ENCODE results near the gene ZC3HAV1. TPM values are rescaled to one million over a fixed set of nuclear protein-coding genes. Genes with fewer than 3 reads are reported as not detected.
"Not testable (repeated sequence)": the region's sequence is repeated elsewhere in the genome, so short reads cannot be mapped to it uniquely, and the experiment has no call there.

The ZC3HAV1 gene
- total and polyA plus RNA-seq, 8 donors: 3.6 to 18.5 (median 10.1) TPM

DNA sequence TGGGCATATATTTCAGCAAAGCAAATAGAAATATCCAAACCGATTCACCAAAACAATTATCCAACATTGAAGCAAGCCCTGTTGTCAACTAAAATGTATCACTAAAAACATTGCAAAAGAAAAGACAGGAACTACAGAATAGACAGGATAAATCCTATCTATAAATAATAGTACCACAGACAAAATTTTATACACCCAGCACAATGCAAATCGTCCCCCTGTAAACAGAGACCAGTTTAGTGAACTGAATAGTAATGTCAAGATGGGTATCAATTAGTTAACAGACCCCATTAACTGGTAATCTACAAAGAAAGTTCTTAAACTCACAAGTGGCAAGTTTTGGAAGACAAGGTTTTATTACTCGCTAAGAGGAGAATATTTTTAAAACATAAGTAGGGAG is 4.0 kb downstream of the ZC3HAV1 start:
- FAIRE-seq (no peak), ATAC-seq (no peak), DNase-seq (no peak)
- no peak overlapping the region for H3K4me3 ChIP-seq
- intact Hi-C loops (cut with DNase I): no loop called here
- peaks cover 0 to 8% (median 0%) of the 10 kb centered on the region in 3 donors for H3K4me1 ChIP-seq
- no peaks in the 10 kb centered on the region for H3K27me3 ChIP-seq
- WGBS, 2 donors: 58 to 66% methylated on average over 3 of the region's 3 CpGs
- no peak for TF ChIP-seq CTCF (IDR thresholded peaks at IDR 0.05)
- H3K27ac ChIP-seq: no peak overlapping the region
- H3K36me3 ChIP-seq: no peaks in the 10 kb centered on the region
- H3K9me3 ChIP-seq: no peaks in the 10 kb centered on the region

GRCh38 chr7:139104091-139104450 is 5.4 kb downstream of the ZC3HAV1 start:
- H3K36me3 ChIP-seq: no peaks in the 10 kb centered on the region
- ATAC-seq: no peak
- no peak for DNase-seq
- WGBS, 2 donors: 89 to 93% methylated on average over 8 of the region's 8 CpGs
- no peak for TF ChIP-seq CTCF (IDR thresholded peaks at IDR 0.05)
- H3K27me3 ChIP-seq: no peaks in the 10 kb centered on the region
- no peaks in the 10 kb centered on the region for H3K9me3 ChIP-seq
- FAIRE-seq: no peak
- intact Hi-C loops (cut with DNase I): no loop called here
- H3K4me1 ChIP-seq: peaks cover 0 to 8% (median 0%) of the 10 kb centered on the region in 3 donors
- H3K27ac ChIP-seq: peak overlapping the region in 1 of 4 donors; percentile 8
- H3K4me3 ChIP-seq: no peak overlapping the region

DNA sequence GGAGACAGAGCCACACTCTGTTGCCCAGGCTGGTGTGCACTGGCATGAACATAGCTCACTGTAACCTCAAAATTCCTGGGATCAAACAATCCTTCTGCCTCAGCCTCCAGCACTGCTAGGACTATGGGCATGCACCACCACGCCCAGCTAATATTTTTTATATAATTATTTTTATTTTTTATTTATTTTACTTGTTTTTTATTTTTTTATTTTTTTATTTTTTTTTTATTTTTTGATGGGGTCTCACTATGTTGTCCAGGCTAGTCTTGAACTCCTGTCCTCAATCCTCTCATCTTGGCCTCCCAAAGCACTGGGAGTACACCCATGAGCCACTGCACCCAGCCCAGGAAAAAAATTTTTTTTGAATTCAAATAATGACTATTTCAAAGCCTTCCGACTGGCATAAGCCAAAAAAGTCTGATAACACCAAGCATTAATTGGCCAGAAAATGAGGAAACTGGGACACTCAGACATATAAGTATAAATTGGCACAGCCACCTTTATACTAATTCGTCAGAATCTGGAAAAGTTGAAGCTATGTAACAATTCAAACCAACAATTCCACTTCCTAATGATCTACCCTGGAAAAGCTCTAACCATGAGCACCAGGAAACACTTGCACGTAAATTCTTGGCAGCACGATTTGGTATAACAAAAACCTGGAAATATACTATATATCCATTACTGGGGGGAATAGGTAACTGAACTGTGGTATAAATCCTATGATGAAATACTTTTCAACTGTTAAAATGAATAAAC is 6.3 kb downstream of the ZC3HAV1 start:
- 56 to 62% methylated on average over 5 of the region's 5 CpGs for WGBS, 2 donors
- intact Hi-C loops (cut with DNase I): no loop called here
- ATAC-seq: no peak

GRCh38 chr7:139101637-139102158 is 7.8 kb downstream of the ZC3HAV1 start:
- H3K27me3 ChIP-seq; DNase-seq; intact Hi-C loops (cut with DNase I); FAIRE-seq; H3K9me3 ChIP-seq; ATAC-seq; H3K4me3 ChIP-seq; H3K27ac ChIP-seq; H3K36me3 ChIP-seq; H3K4me1 ChIP-seq: not testable (repeated sequence)
- 94% methylated on average over 2 of the region's 4 CpGs; no CpG with 5 or more reads in 1 of the 2 donors for WGBS, 2 donors

More for the DNA sequence above, 6.3 kb downstream of the ZC3HAV1 start:
- FAIRE-seq (no peak), DNase-seq (no peak)
- Histone ChIP-seq H3K4me1 (peaks cover 0 to 8% (median 0%) of the 10 kb centered on the region in 3 donors), H3K27ac (peak overlapping the region in 2 of 4 donors; percentile 3 to 8), H3K27me3 (no peaks in the 10 kb centered on the region), H3K9me3 (no peaks in the 10 kb centered on the region), H3K4me3 (no peak overlapping the region), H3K36me3 (no peaks in the 10 kb centered on the region)
- TF ChIP-seq CTCF (IDR thresholded peaks at IDR 0.05): no peak

DNA sequence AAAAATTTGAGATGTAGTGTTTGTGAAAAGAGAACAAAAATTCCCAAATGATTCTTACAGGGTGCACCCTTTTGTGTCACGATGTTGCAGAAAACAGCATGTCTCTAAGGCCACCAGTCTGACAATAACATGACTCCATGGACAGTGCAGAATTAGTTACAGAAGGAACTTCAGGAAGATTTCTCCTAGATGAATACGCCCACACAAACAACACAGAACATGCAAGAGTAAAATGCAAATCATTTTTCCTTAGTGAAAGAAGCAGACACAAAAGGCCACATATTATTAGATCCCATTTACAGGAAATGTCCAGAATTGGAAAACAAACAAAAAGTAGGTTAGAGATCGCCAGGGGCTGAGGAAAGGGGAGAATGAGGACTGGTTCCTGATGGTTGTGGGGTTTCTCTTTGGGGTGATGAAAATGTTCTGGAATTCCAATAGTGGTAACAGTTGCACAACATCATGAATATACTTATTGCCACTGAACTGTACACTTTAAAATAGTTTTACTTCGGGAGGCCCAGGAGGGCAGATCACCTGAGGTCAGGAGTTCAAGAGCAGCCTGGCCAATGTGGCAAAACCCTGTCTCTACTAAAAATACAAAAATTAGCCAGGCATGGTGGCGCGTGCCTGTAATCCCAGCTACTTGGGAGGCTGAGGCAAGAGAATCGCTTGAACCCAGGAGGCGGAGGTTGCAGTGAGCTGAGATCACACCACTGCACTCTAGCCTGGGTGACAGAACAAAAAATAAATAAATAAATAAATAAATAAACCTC is 10.2 kb downstream of the ZC3HAV1 start:
- FAIRE-seq: no peak
- no peak for TF ChIP-seq CTCF (IDR thresholded peaks at IDR 0.05)
- Histone ChIP-seq H3K4me3 (no peak overlapping the region), H3K27ac (no peak overlapping the region), H3K27me3 (no peaks in the 10 kb centered on the region), H3K9me3 (no peaks in the 10 kb centered on the region), H3K4me1 (no peaks in the 10 kb centered on the region), H3K36me3 (no peaks in the 10 kb centered on the region)
- 83 to 90% methylated on average over 8 of the region's 8 CpGs for WGBS, 2 donors
- intact Hi-C loops (cut with DNase I): no loop called here
- ATAC-seq: no peak
- no peak for DNase-seq
